Smooth muscle cell (in vitro differentiated cells): Measurements from ENCODE around the gene EXTL1. TPM values are rescaled to one million over a fixed set of nuclear protein-coding genes. Genes with fewer than 3 reads are reported as not detected.

Experiments
- DNase-seq: peaks from one replicate; lab custom pipeline; 2025; ENCODE audit not compliant: unreplicated experiment; lab: John Stamatoyannopoulos, UW
- H2AFZ ChIP-seq: fragments of 200-600 bp; sonication (generic); 2 replicates; pipeline ENCODE4 v1.6.0; 2016; ENCODE audit warnings: antibody characterized with exemption, low read depth, mild to moderate bottlenecking
- H3F3A ChIP-seq: fragments of 200-600 bp; sonication (generic); 2 replicates; pipeline ENCODE4 v1.6.0; 2017; ENCODE audit warnings: antibody characterized with exemption, low read depth
- H3K27ac ChIP-seq: fragments of 200-600 bp; sonication (generic); 2 replicates; pipeline ENCODE4 v1.5.1; 2016; ENCODE audit warnings: low read depth, mild to moderate bottlenecking
- H3K27me3 ChIP-seq: fragments of 200-600 bp; sonication (generic); 2 replicates; pipeline ENCODE4 v1.6.1; 2016; ENCODE audit warnings: low read depth, mild to moderate bottlenecking
- H3K36me3 ChIP-seq: fragments of 200-600 bp; sonication (generic); 2 replicates; pipeline ENCODE4 v1.5.1; 2016; ENCODE audit warnings: low read depth
- H3K4me1 ChIP-seq: fragments of 200-600 bp; sonication (generic); 2 replicates; pipeline ENCODE4 v1.5.1; 2016; ENCODE audit warnings: low read depth
- H3K4me2 ChIP-seq: fragments of 200-600 bp; sonication (generic); 2 replicates; pipeline ENCODE4 v1.6.0; 2016; ENCODE audit warnings: mild to moderate bottlenecking
- H3K4me3 ChIP-seq: fragments of 200-600 bp; sonication (generic); 2 replicates; pipeline ENCODE4 v1.5.1; 2016; ENCODE audit warnings: mild to moderate bottlenecking
- H3K79me2 ChIP-seq: fragments of 200-600 bp; sonication (generic); 2 replicates; pipeline ENCODE4 v1.6.0; 2016; ENCODE audit warnings: low read depth, mild to moderate bottlenecking
- H3K9ac ChIP-seq: fragments of 200-600 bp; sonication (generic); 2 replicates; pipeline ENCODE4 v1.6.0; 2016; ENCODE audit warnings: low read depth
- H3K9me3 ChIP-seq: fragments of 200-600 bp; sonication (generic); replicated peaks from 2 replicates; pipeline ENCODE4 v1.5.1; 2016; ENCODE audit warnings: low read depth
- H4K20me1 ChIP-seq: fragments of 200-600 bp; sonication (generic); 2 replicates; pipeline ENCODE4 v1.6.0; 2016; ENCODE audit warnings: low read depth
- WGBS: methylation state at CpG from one replicate; pipeline ENCODE4 v1.1.7; 2016; ENCODE audit warnings: low lambda C conversion rate; 5-methylcytosine and 5-hydroxymethylcytosine counted together
- polyA plus RNA-seq: library from polyadenylated mRNA; unstranded; fragments of >200 nt; fragmentation: Nextera tagmentation; extraction: Ambion mirVana; gene quantifications from 2 replicates; pipeline ENCODE4 v1.2.1, GENCODE V29; 2016
- total RNA-seq: library from RNA; depleted of rRNA; stranded (reverse); fragments of >200 nt; gene quantifications from 2 replicates; pipeline ENCODE4 v1.2.3, GENCODE V29; 2014
- TF ChIP-seq, protein P1 (sequence below): fragments of 200-600 bp; sonication (generic); IDR thresholded peaks from 2 replicates; pipeline ENCODE4 v1.5.1; 2017; ENCODE audit warnings: borderline replicate concordance, mild to moderate bottlenecking, antibody characterized with exemption; ENCODE audit not compliant: insufficient read depth, poor library complexity, severe bottlenecking

The EXTL1 gene
- total and polyA plus RNA-seq, 2 experiments from 2014 or later: 11.2 to 25.8 TPM

GRCh38 chr1:26058052-26058595 is 36.5 kb downstream of the EXTL1 start:
- Histone ChIP-seq H2AFZ (no peak overlapping the region), H3K4me2 (no peak overlapping the region), H3K27ac (no peak overlapping the region), H3K9ac (no peak overlapping the region), H3K36me3 (no peaks in the 10 kb centered on the region), H3K4me3 (no peak overlapping the region), H3F3A (no peaks in the 10 kb centered on the region), H3K27me3 (no peaks in the 10 kb centered on the region), H3K4me1 (no peaks in the 10 kb centered on the region), H4K20me1 (no peaks in the 10 kb centered on the region), H3K79me2 (no peaks in the 10 kb centered on the region), H3K9me3 (no peaks in the 10 kb centered on the region)
- WGBS: 95% methylated on average over 5 of the region's 5 CpGs
- no peak for DNase-seq
- TF ChIP-seq, protein P1, sequence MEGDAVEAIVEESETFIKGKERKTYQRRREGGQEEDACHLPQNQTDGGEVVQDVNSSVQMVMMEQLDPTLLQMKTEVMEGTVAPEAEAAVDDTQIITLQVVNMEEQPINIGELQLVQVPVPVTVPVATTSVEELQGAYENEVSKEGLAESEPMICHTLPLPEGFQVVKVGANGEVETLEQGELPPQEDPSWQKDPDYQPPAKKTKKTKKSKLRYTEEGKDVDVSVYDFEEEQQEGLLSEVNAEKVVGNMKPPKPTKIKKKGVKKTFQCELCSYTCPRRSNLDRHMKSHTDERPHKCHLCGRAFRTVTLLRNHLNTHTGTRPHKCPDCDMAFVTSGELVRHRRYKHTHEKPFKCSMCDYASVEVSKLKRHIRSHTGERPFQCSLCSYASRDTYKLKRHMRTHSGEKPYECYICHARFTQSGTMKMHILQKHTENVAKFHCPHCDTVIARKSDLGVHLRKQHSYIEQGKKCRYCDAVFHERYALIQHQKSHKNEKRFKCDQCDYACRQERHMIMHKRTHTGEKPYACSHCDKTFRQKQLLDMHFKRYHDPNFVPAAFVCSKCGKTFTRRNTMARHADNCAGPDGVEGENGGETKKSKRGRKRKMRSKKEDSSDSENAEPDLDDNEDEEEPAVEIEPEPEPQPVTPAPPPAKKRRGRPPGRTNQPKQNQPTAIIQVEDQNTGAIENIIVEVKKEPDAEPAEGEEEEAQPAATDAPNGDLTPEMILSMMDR: no peak

DNA sequence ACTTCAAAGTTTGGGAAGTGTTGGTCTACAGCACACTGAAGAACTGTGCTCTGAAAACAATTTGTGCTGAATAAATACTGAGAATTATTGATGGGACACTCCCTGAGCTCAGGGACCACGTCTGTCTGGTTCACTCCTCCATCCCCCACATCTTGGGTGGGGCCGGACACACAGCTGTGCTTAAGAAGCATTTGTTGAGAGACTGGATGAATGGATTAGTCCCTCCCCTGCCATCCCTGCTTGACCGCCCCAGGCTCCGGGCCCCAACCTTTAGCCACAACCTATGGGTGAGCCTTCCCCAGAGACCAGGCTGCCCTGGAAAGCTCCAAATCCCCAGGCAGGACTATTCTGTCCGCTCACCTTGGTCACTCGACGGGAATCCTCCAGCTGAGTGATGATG is 38.3 kb downstream of the EXTL1 start:
- no peak for DNase-seq
- H3K27ac ChIP-seq: no peak overlapping the region
- H3K9me3 ChIP-seq: no peaks in the 10 kb centered on the region
- 87% methylated on average over 7 of the region's 7 CpGs for WGBS
- H3K4me2 ChIP-seq: no peak overlapping the region
- H2AFZ ChIP-seq: no peak overlapping the region
- H3F3A ChIP-seq: no peaks in the 10 kb centered on the region
- no peak overlapping the region for H3K9ac ChIP-seq
- H3K4me3 ChIP-seq: no peak overlapping the region
- no peaks in the 10 kb centered on the region for H3K27me3 ChIP-seq
- H3K79me2 ChIP-seq: no peaks in the 10 kb centered on the region
- no peaks in the 10 kb centered on the region for H3K4me1 ChIP-seq
- H4K20me1 ChIP-seq: no peaks in the 10 kb centered on the region
- no peaks in the 10 kb centered on the region for H3K36me3 ChIP-seq
- TF ChIP-seq, protein P1: no peak

- no peaks in the 10 kb centered on the region for H3F3A ChIP-seq
- no peak overlapping the region for H3K4me2 ChIP-seq
- H3K79me2 ChIP-seq: no peaks in the 10 kb centered on the region
- 90% methylated on average over 12 of the region's 12 CpGs for whole genome bisulfite sequencing
- no peak overlapping the region for H3K27ac ChIP-seq
- TF ChIP-seq, protein P1: no peak
- H3K9me3 ChIP-seq: no peaks in the 10 kb centered on the region
- no peaks in the 10 kb centered on the region for H4K20me1 ChIP-seq
- no peak overlapping the region for H3K9ac ChIP-seq
- H3K36me3 ChIP-seq: no peaks in the 10 kb centered on the region
- H3K27me3 ChIP-seq: no peaks in the 10 kb centered on the region
- no peak overlapping the region for H2AFZ ChIP-seq
- no peak overlapping the region for H3K4me3 ChIP-seq
- DNase-seq: no peak
- H3K4me1 ChIP-seq: no peaks in the 10 kb centered on the region
Measured at GRCh38 chr1:26060832-26061574, 39.4 kb downstream of the EXTL1 start.

- no peaks in the 10 kb centered on the region for H3K9me3 ChIP-seq
- H3K4me3 ChIP-seq: no peak overlapping the region
- H3K4me1 ChIP-seq: no peaks in the 10 kb centered on the region
- H2AFZ ChIP-seq: no peak overlapping the region
- TF ChIP-seq, protein P1: no peak
- no peak overlapping the region for H3K9ac ChIP-seq
- DNase-seq: no peak
- H4K20me1 ChIP-seq: no peaks in the 10 kb centered on the region
- H3K36me3 ChIP-seq: no peaks in the 10 kb centered on the region
- WGBS: 69% methylated on average over 3 of the region's 3 CpGs
- H3K27me3 ChIP-seq: no peaks in the 10 kb centered on the region
- no peak overlapping the region for H3K27ac ChIP-seq
- H3K79me2 ChIP-seq: no peaks in the 10 kb centered on the region
- no peak overlapping the region for H3K4me2 ChIP-seq
- no peaks in the 10 kb centered on the region for H3F3A ChIP-seq
Measured at GRCh38 chr1:26064553-26064952, 43.0 kb downstream of the EXTL1 start.
